ENCODE data around the gene GRK6. TPM values are rescaled to one million over a fixed set of nuclear protein-coding genes. Genes with fewer than 3 reads are reported as not detected.

GRK6 gene
- total and polyA plus RNA-seq, 2 of the 4 experiments (the other 2 are of a cell fraction): 25.3 to 30.1 TPM

DNA sequence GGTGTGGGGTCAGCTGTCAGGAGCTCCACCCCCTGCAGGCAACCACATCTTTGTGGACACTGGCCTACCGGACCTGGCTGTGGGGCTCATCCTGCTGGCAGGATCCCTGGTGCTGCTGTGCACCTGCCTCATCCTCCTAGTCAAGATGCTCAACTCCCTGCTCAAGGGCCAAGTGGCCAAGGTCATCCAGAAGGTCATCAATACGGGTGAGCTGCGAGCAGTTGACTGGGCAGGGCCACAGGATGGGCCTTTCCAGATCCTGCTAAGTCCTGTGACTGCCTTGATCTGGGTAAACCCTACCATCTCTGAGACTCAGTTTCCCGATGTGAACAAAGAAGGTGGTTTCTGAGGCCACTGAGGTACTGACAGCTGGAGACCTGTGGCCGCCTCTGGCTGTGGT, 32.5 kb upstream of the GRK6 start:
- Histone ChIP-seq H3K27ac (ENCODE audit: insufficient read depth, low read length) (no peak overlapping the region), H3K23ac (ENCODE audit: low read depth, low read length) (no peak overlapping the region), H3K36me3 (ENCODE audit: control insufficient read depth, insufficient read depth, low read length) (no peaks in the 10 kb centered on the region), H3K4ac (ENCODE audit: low read depth, low read length) (no peak overlapping the region), H3K56ac (ENCODE audit: extremely low read depth, insufficient read depth, low read length) (no peak overlapping the region), H2BK20ac (ENCODE audit: low read depth, low read length) (no peak overlapping the region), H2BK120ac (ENCODE audit: low read depth, low read length) (no peak overlapping the region), H4K91ac (ENCODE audit: insufficient read depth, low read depth, low read length) (no peak overlapping the region), H3K4me1 (ENCODE audit: control insufficient read depth, insufficient read depth, low read length) (peaks cover 11% of the 10 kb centered on the region), H2AFZ (replicated peaks; ENCODE audit: low read length, poor library complexity) (no peak overlapping the region), H3K27me3 (ENCODE audit: control insufficient read depth, insufficient read depth, low read length) (peaks cover 46% of the 10 kb centered on the region), H4K8ac (ENCODE audit: low read depth in 2 of 2, low read length in 2 of 2) (no peak overlapping the region), H3K9me3 (ENCODE audit: control insufficient read depth, insufficient read depth, low read length) (no peaks in the 10 kb centered on the region), H3K4me2 (ENCODE audit: low read depth, low read length) (no peak overlapping the region), H2AK9ac (replicated peaks; ENCODE audit: low read depth, low read length, poor library complexity) (no peak overlapping the region), H3K14ac (replicated peaks; ENCODE audit: low read depth, low read length) (no peak overlapping the region), H3K4me3 (ENCODE audit: insufficient read depth, low read depth, low read length) (no peak overlapping the region), H3K9ac (ENCODE audit: low read depth, low read length) (no peak overlapping the region), H4K20me1 (ENCODE audit: insufficient read depth, low read length) (peaks cover 14% of the 10 kb centered on the region), H2AK5ac (ENCODE audit: low read depth, low read length) (no peak overlapping the region), H3K18ac (ENCODE audit: low read depth, low read length) (no peak overlapping the region), H4K5ac (ENCODE audit: low read depth, low read length) (no peak overlapping the region), H3K79me1 (ENCODE audit: low read depth in 1 of 2, low read length in 2 of 2) (peaks cover 0 to 2% of the 10 kb centered on the region in 2 experiments; a peak in 1 of 4 replicates), H2BK15ac (ENCODE audit: low read depth, low read length) (no peak overlapping the region), H2BK5ac (ENCODE audit: low read depth, low read length, poor library complexity, severe bottlenecking) (no peak overlapping the region), H3K9me1 (ENCODE audit: insufficient read depth, low read length) (peaks cover 7% of the 10 kb centered on the region)
- BruUV-seq (replicated peaks): no TSS peak
- DNase-seq: no peak
- TF ChIP-seq BHLHE40 (IDR thresholded peaks at IDR 0.05; ENCODE audit: low read depth, low read length): no peak
- TF ChIP-seq USF2 (IDR thresholded peaks at IDR 0.05; ENCODE audit: low read depth, low read length): no peak
- TF ChIP-seq NFE2L2 (IDR thresholded peaks at IDR 0.05; ENCODE audit: low read depth, low read length): no peak
- ChIA-PET CTCF (interaction anchor here (1.4 kb wide), 1 partner anchor 9 kb away, joined by 7 read pairs; no protein-coding TSS in a partner anchor), POLR2A (ENCODE audit: unreplicated experiment) (no interaction called here)
- intact Hi-C loops (cut with micrococcal nuclease): no loop called here
- in situ Hi-C loops (cut with MboI; ENCODE audit: low sequenced_read_pairs): no loop called here
- dilution Hi-C loops (cut with HindIII; ENCODE audit: low sequenced_read_pairs, unreplicated experiment): no loop called here
- 65% methylated on average over 2 of the region's 5 CpGs; no CpG with 5 or more reads in 1 of the 2 experiments for WGBS, 2 experiments (ENCODE audit: extremely low coverage in 2 of 2, insufficient read length in 1 of 2)
- ATAC-seq (ENCODE audit: low read depth): no peak
